ENCODE results near the gene SETD7. TPM values are rescaled to one million over a fixed set of nuclear protein-coding genes. Genes with fewer than 3 reads are reported as not detected.

The SETD7 gene
- total and polyA plus RNA-seq, 12 donors, result 12.0 to 79.2 (median 52.8) TPM

GRCh38 chr4:139515531-139515958, 40.5 kb downstream of the SETD7 start:
- Histone ChIP-seq H3K36me3 (peaks cover 0 to 100% (median 31%) of the 10 kb centered on the region in 9 donors), H3K27me3 (no peaks in the 10 kb centered on the region), H3K27ac (peak overlapping the region in 7 of 10 donors; percentile 4 to 74 (median 51)), H3K9me3 (no peaks in the 10 kb centered on the region), H3K4me3 (no peak overlapping the region), H3K4me1 (peaks cover 0 to 20% (median 16%) of the 10 kb centered on the region in 9 donors)
- 11 to 21% methylated on average over 4 of the region's 4 CpGs for WGBS, 2 donors
- peak; percentile 20 to 69 (median 51) for ATAC-seq
- intact Hi-C loops (cut with DNase I), result loop anchor here in 2 of 10 donors (10.0 kb wide), 2 partner anchors 101 to 481 kb away; no protein-coding TSS in a partner anchor
- TF ChIP-seq, protein P1, sequence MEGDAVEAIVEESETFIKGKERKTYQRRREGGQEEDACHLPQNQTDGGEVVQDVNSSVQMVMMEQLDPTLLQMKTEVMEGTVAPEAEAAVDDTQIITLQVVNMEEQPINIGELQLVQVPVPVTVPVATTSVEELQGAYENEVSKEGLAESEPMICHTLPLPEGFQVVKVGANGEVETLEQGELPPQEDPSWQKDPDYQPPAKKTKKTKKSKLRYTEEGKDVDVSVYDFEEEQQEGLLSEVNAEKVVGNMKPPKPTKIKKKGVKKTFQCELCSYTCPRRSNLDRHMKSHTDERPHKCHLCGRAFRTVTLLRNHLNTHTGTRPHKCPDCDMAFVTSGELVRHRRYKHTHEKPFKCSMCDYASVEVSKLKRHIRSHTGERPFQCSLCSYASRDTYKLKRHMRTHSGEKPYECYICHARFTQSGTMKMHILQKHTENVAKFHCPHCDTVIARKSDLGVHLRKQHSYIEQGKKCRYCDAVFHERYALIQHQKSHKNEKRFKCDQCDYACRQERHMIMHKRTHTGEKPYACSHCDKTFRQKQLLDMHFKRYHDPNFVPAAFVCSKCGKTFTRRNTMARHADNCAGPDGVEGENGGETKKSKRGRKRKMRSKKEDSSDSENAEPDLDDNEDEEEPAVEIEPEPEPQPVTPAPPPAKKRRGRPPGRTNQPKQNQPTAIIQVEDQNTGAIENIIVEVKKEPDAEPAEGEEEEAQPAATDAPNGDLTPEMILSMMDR (IDR thresholded peaks at IDR 0.05), result no peak
- no peak for DNase-seq

DNA sequence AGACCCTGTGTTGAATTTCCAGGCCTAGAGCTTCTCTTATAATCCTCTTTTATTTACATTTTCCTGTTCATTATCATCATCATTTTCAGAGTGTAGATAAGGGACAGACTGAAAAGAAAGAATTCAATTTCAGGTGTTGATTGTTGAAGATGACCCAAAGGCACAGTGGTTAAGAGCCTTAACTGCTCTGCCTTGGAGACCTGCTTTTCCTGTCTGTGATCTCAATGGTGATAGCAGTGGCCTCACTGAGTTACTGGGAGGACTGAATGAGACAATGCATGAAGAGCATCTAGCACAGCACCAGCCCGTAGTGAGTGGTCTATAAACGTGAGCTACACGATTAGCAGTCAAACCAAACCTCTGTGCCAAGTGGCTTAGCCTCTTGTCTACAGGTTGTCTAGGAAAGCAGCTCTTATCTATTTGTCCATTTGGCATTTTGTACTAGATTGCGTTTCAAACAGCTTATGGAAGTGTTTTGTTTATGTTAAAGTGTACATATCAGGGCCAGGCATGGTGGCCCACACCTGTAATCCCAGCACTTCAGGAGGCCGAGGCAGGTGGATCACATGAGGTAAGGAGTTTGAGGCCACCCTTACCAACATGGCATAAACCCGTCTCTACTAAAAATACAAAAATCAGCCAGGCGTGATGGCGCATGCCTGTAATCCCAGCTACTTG, 41.5 kb downstream of the SETD7 start:
- TF ChIP-seq, protein P1 (IDR thresholded peaks at IDR 0.05), result no peak
- DNase-seq (no peak), ATAC-seq (no peak)
- WGBS, 2 donors, result 69 to 77% methylated on average over 8 of the region's 8 CpGs
- intact Hi-C loops (cut with DNase I), result loop anchor here in 2 of 10 donors (10.0 kb wide), 2 partner anchors 100 to 480 kb away; no protein-coding TSS in a partner anchor
- peaks cover 0 to 100% (median 24%) of the 10 kb centered on the region in 9 donors for H3K36me3 ChIP-seq
- no peak overlapping the region for H3K4me3 ChIP-seq
- H3K27me3 ChIP-seq, result no peaks in the 10 kb centered on the region
- peaks cover 0 to 27% (median 19%) of the 10 kb centered on the region in 9 donors for H3K4me1 ChIP-seq
- H3K27ac ChIP-seq, result peak overlapping the region in 5 of 10 donors; percentile 49 to 74 (median 60)
- no peaks in the 10 kb centered on the region for H3K9me3 ChIP-seq

- 58 to 60% methylated on average over 10 of the region's 10 CpGs for WGBS, 2 donors
- TF ChIP-seq, protein P1 (IDR thresholded peaks at IDR 0.05), result no peak
- Histone ChIP-seq H3K27ac (no peak overlapping the region), H3K27me3 (no peaks in the 10 kb centered on the region), H3K9me3 (no peaks in the 10 kb centered on the region), H3K36me3 (peaks cover 0 to 100% (median 6%) of the 10 kb centered on the region in 9 donors), H3K4me1 (peaks cover 0 to 46% (median 29%) of the 10 kb centered on the region in 9 donors), H3K4me3 (no peak overlapping the region)
- DNase-seq (no peak), ATAC-seq (peak in 2 of 8 donors; percentile 29 to 45)
- intact Hi-C loops (cut with DNase I), result loop anchor here in 2 of 10 donors (10.0 kb wide), 2 partner anchors 97 to 477 kb away; no protein-coding TSS in a partner anchor
Measured at GRCh38 chr4:139511320-139511719, 44.7 kb downstream of the SETD7 start.

GRCh38 chr4:139509727-139510410, 46.1 kb downstream of the SETD7 start:
- Histone ChIP-seq H3K36me3 (peaks cover 0 to 100% (median 6%) of the 10 kb centered on the region in 9 donors), H3K4me3 (no peak overlapping the region), H3K4me1 (peaks cover 0 to 34% (median 21%) of the 10 kb centered on the region in 9 donors), H3K27me3 (no peaks in the 10 kb centered on the region), H3K9me3 (no peaks in the 10 kb centered on the region), H3K27ac (peak overlapping the region in 3 of 10 donors; percentile 24 to 68 (median 65))
- DNase-seq (peak in 1 of 2 donors; percentile 31), ATAC-seq (peak in 7 of 8 donors; percentile 56 to 77 (median 67))
- TF ChIP-seq, protein P1 (IDR thresholded peaks at IDR 0.05), result peak in 8 of 9 donors; percentile 14 to 67 (median 52)
- intact Hi-C loops (cut with DNase I), result loop anchor here in 5 of 10 donors (10.0 kb wide), 2 partner anchors 95 to 475 kb away; no protein-coding TSS in a partner anchor
- WGBS, 2 donors, result 57 to 66% methylated on average over 6 of the region's 6 CpGs
